HepG2 (cell line): ENCODE measurements around the gene CASP12. TPM values are rescaled to one million over a fixed set of nuclear protein-coding genes. Genes with fewer than 3 reads are reported as not detected.

Source experiments
- EP300 ChIP-seq, 3 experiments: sonication (generic) in 1 of 3; formaldehyde crosslinking in 1 of 3; IDR thresholded peaks; 2 replicates each; pipeline versions ENCODE4 v1.5.1 to v1.6.1; 2011 to 2020; ENCODE audit warnings: low read depth in 2 of 3, low read length in 2 of 3, borderline replicate concordance in 1 of 3, improper control_type of control experiment in 1 of 3, mild to moderate bottlenecking in 1 of 3, missing genetic modification reagents in 1 of 3, moderate library complexity in 1 of 3
- JUN ChIP-seq: sonication (generic); formaldehyde crosslinking; IDR thresholded peaks from 2 replicates; pipeline ENCODE4 v1.4.0; 2020; ENCODE audit warnings: mild to moderate bottlenecking, missing genetic modification reagents
- KLF6 ChIP-seq: IDR thresholded peaks from 2 replicates; pipeline ENCODE4 v1.8.0; 2016; ENCODE audit warnings: missing biosample characterization, missing genetic modification reagents
- LCORL ChIP-seq, 2 experiments: fragments of 450-650 bp in 1 of 2; sonication (generic) in 1 of 2; formaldehyde crosslinking in 1 of 2; IDR thresholded peaks; 2 replicates each; pipeline versions ENCODE4 v1.5.0 to v1.6.1; 2017 to 2020; ENCODE audit warnings: antibody characterized with exemption in 1 of 2, missing genetic modification reagents in 1 of 2
- PPARG ChIP-seq: conservative IDR thresholded peaks from 2 replicates; pipeline ENCODE4 v1.6.1; 2016; ENCODE audit warnings: missing biosample characterization, missing genetic modification reagents
- RXRA ChIP-seq: sonication (generic); formaldehyde crosslinking; IDR thresholded peaks from 2 replicates; pipeline ENCODE4 v1.5.1; 2020; ENCODE audit warnings: missing genetic modification reagents
- ZBTB37 ChIP-seq: sonication (generic); formaldehyde crosslinking; IDR thresholded peaks from 2 replicates; pipeline ENCODE4 v1.4.0; 2020; ENCODE audit warnings: mild to moderate bottlenecking, missing genetic modification reagents
- ZBTB7A ChIP-seq: sonication (generic); formaldehyde crosslinking; IDR thresholded peaks from 2 replicates; pipeline ENCODE4 v1.8.0; 2022; ENCODE audit warnings: mild to moderate bottlenecking, missing genetic modification reagents
- ZNF230 ChIP-seq: sonication (generic); formaldehyde crosslinking; IDR thresholded peaks from 2 replicates; pipeline ENCODE4 v1.4.0; 2020; ENCODE audit warnings: mild to moderate bottlenecking, missing genetic modification reagents
- ZNF354B ChIP-seq: sonication (generic); formaldehyde crosslinking; IDR thresholded peaks from 2 replicates; pipeline ENCODE4 v1.8.0; 2022; ENCODE audit warnings: mild to moderate bottlenecking, missing genetic modification reagents
- ZNF547 ChIP-seq: sonication (generic); formaldehyde crosslinking; IDR thresholded peaks from 2 replicates; pipeline ENCODE4 v1.5.1; 2020; ENCODE audit warnings: mild to moderate bottlenecking, missing genetic modification reagents
- polyA plus RNA-seq, 8 experiments: library from polyadenylated mRNA; depleted of rRNA in 3 of 8; stranded (reverse) in 7 of 8; unstranded in 1 of 8; fragments of >200 nt; fragmentation: Illumina TruSeq in 4 of 8; extraction: Trizol in 4 of 8; gene quantifications; 2 replicates each; pipeline versions ENCODE4 v1.2.1 to v1.2.3, GENCODE V29; 2011 to 2016; ENCODE audit warnings: low read depth in 4 of 8, missing spikeins in 1 of 8, mixed read lengths in 1 of 8; ENCODE audit not compliant: insufficient read depth in 1 of 8
- total RNA-seq, 5 experiments: library from RNA; depleted of rRNA; stranded (reverse); fragments of >200 nt; fragmentation: Illumina TruSeq; extraction: Trizol; gene quantifications; 2 replicates each; pipeline ENCODE4 v1.2.3, GENCODE V29; 2016; ENCODE audit warnings: low read depth in 1 of 5
- TF ChIP-seq, protein P1 (sequence below): sonication (generic); formaldehyde crosslinking; IDR thresholded peaks from 2 replicates; pipeline ENCODE4 v1.8.0; 2022; ENCODE audit warnings: missing genetic modification reagents, mild to moderate bottlenecking, inconsistent platforms, borderline replicate concordance

Gene CASP12
- total and polyA plus RNA-seq, 2 of the 13 experiments (the other 11 are each of a cell fraction or from before 2014, with no cell fraction given), result not detected

DNA sequence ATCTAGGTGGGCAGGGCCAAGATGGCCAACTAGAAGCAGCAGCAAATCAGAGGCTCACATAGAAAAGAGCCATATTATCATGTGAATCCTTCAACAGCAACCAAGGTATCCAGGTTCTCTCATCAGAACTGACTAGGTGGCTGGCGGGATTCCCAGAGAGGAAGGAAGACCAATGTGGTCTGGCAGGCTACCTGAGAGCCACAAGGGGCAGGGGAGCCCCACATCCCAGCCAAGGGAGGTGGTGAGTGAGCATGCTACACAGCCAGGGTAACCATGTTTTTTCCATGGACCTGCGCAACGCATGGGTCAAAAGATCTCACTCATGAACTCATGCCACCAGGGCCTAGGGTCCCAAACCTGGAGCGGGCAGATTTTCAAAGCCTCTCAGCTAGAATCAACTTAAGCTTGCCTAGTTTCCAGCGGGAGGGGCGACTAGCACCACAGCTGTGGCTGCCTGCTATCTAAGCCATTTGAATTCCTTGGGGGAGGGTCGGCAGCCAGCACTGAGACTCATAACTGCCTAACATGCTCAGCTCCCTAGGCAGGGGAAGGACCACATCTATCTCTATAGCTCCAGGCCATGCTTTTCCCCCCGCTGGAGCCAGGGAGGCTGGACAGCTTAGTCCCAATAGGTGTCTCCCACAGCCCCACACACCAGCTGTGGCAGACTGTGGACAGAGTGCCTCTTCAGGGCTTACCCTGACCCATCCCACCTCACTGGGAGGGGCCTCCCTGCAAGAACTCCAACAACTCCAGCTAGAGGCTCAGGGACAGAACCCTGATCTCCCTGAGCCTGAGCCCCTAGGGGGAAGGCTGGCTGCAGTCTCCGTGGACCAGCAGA, 28.7 kb upstream of the CASP12 start (continued):
- TF ChIP-seq, protein P1, sequence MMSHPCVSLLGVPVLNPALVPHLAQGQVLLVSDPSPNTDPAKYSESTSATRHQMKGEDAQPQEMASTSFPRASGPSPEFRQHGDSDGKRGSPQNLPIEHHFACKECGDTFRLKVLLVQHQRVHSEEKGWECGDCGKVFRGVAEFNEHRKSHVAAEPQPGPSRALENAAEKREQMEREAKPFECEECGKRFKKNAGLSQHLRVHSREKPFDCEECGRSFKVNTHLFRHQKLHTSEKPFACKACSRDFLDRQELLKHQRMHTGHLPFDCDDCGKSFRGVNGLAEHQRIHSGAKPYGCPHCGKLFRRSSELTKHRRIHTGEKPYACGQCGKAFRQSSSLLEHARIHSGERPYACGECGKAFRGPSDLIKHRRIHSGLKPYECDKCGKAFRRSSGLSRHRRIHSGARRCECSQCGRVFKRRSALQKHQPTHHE (CRISPR knock-in tag), result no peak
- TF ChIP-seq RXRA (CRISPR knock-in tag), result no peak
- no peak for TF ChIP-seq PPARG (CRISPR knock-in tag)
- no peak for TF ChIP-seq EP300 (IDR thresholded peaks at IDR 0.05; ENCODE audit: low read depth in 2 of 2, low read length in 2 of 2)
- no peak for TF ChIP-seq EP300 (CRISPR knock-in tag; IDR thresholded peaks at IDR 0.05; ENCODE audit: borderline replicate concordance)
- no peak for TF ChIP-seq ZNF230 (CRISPR knock-in tag)
- no peak for TF ChIP-seq ZBTB37 (CRISPR knock-in tag)
- no peak for TF ChIP-seq ZNF547 (CRISPR knock-in tag)
- TF ChIP-seq ZNF354B (CRISPR knock-in tag), result no peak
- no peak for TF ChIP-seq JUN (CRISPR knock-in tag)
- TF ChIP-seq LCORL (IDR thresholded peaks at IDR 0.05), result no peak
- TF ChIP-seq LCORL (CRISPR knock-in tag; IDR thresholded peaks at IDR 0.05), result no peak
- TF ChIP-seq ZBTB7A (CRISPR knock-in tag), result no peak
- TF ChIP-seq KLF6, result no peak
